SK-MEL-5 (cell line): Measurements from ENCODE around the gene CCDC78. TPM values are rescaled to one million over a fixed set of nuclear protein-coding genes. Genes with fewer than 3 reads are reported as not detected.
A peak's percentile ranks its signal among the peaks of the same experiment; 100 is the strongest.
"Not testable (repeated sequence)": the region's sequence is repeated elsewhere in the genome, so short reads cannot be mapped to it uniquely, and the experiment has no call there.

Source experiments
- DNase-seq: peaks from one replicate; pipeline ENCODE4 v3.0.0-alpha.2; 2016; ENCODE audit warnings: low read depth, low spot score
- in situ Hi-C: cut with HindIII; loops from 2 replicates; pipeline ENCODE4 v1.10.0; 2016; ENCODE audit warnings: low sequenced_read_pairs, high pct_unique_total_duplicates, low pct_unique_long_range_greater_than_20kb
- total RNA-seq: library from RNA; depleted of rRNA; stranded (reverse); fragments of >200 nt; shearing (Covaris generic); gene quantifications from 2 replicates; pipeline ENCODE4 v1.2.3, GENCODE V29; 2014

CCDC78 gene
- total RNA-seq, 1 experiment from 2014 or later: 18.1 TPM

DNA sequence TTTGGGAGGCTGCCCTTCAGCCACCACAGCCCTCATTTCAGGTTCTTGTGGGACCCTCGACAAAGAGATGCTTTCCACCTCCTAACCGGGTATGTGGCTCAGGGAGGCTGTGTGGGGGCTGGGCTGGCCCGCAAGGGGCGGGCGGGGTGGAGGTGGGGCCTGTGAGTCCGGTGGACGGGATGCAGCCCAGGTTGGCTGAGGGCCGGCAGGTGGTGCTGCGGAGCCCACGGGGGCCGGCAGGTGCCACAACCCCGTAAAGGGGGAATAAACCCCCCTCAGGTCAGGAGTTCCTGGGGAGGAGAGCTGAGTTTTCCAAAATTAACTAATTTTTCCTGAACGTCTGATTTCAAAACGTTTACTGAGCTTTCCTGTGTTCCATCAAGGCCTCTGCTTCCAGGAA, 19.5 kb upstream of the CCDC78 start:
- DNase-seq: peak; percentile 35
- in situ Hi-C loops: no loop called here

DNA sequence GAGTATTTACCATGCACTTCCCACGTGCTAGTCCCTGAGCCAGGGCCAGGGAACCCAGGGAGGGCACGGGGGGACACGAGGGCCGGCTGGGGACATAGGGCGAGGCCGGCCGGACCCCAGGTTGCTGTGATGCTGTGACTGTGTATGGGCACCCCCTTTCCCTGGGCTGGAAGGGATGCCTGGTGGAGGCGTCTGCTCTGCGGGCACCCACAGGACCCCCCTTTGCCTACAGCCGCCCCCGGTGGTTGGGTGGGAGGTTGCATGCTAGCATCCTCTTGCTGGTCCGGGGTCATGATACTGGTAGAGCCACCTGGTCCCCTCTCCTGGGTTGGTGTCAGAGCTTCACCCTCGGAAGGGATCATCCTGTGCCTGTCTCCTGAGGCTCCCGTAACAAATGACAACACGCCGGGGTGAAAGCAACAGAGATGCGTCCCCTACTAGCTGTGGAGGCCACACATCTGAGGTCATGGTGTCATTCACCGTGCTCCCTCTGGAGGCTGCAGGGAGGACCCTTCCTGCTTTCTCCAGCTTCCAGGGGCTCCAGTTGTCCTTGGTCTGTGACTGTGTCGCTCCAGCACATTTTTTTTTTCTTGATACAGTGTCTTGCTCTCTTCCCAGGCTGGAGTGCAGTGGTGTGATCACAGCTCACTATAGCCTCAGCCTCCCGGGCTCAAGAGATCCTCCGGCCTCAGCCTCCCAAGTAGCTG, 17.7 kb upstream of the CCDC78 start:
- DNase-seq: no peak
- in situ Hi-C loops: no loop called here

DNA sequence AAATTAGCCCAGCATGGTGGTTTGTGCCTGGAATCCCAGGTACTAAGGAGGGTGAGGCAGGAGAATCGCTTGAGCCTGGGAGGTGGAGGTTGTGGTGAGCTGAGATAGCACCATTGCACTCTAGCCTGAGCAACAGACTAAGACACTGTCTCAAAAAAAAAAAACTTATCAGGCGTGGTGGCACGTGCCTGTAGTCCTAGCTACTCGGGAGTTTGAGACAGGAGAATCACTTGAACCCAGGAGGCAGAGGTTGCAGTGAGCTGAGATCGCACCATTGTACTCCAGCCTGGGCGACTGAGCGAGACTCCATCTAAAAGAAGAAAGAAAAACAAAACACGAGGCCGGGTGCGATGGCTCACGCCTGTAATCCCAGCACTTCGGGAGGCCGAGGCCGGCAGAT, 16.7 kb upstream of the CCDC78 start:
- DNase-seq, in situ Hi-C loops: not testable (repeated sequence)

DNA sequence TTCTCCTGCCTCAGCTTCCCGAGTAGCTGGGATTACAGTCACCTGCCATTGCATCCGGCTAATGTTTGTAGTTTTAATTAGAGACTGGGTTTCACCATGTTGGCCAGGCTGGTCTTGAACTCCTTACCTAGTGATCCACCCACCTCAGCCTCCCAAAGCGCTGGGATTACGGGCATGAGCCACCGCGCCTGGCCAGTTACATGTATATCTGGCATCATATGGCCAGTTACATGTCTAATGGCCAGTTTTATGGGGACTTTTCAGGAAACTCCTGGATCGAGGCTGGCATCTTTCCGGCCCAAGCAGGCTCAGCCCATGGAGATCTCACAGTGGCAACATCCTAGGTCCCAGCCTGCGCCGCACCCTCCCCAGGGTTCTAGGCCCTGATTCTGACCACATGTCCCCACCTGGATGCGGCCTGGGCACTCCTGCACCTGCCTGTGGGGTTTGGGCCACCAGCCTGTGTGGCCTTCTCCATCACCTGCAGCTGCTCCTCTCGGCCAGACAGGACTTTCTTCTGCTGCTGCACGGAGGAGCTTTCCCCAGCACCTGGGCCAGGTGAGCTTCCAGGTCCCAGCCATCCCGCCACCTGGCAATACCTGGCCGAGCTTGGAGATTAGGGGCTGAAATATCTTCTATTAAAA, 15.9 kb upstream of the CCDC78 start:
- DNase-seq: no peak
- in situ Hi-C loops: no loop called here

DNA sequence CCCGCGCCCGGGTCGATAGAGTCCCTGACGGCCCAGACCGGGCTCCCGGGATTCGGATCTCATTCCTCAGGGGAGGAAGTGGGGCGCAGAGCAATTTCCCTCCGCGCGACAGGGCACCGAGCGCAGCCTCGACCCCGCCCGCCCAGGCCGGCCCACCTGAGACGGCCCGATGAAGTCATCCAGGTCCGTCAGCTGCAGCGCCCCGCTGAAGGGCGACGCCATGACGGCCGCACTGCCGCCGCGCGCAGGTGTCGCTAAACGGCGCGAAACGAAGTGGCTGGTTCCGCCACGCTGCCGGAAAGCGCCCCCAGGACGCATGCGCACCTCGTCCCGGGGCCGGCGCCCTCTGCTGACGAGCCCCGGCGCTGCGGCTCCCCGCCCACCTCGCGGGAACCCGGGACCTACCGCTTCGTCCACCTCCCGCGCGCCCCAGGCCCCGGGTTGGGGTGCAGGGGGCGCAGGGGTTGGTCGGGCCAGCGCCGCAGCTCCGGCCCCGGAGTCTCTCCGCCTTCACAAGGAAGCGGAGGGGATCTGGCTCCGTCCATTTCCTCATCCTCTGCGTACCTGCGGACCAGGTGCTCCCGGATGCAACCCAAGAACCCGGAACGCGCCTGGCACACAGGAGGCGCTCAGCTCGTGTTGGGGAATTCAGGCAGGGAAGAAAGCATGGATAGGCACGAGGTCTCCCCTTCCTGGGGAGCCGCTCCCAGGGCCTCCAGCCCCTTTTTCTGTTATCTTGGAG, 14.7 kb upstream of the CCDC78 start, which contains the start of gene CIAO3:
Gene CIAO3 (minus strand): TSS at position 234 of the 742 bp plus-strand sequence. CDS start 12 bp downstream, at position 222.
- in situ Hi-C loops: no loop called here
- peak; percentile 79 for DNase-seq

DNA sequence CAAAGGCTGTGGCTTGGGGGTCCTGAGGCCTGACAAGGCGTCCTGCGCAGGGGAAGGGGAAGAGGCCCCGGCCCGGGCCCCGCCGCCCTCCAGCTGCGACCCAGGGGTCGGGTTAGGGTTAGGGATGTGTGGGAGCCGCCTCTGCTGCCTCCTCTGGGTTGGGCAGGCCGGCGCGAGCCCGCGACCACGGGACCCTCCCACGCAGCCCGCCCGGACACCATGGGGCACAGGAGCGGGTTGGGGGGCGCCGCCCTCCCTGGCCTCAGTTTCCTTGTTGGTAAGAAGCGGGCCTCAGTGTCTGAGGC, 14.2 kb upstream of the CCDC78 start:
- in situ Hi-C loops: no loop called here

DNA sequence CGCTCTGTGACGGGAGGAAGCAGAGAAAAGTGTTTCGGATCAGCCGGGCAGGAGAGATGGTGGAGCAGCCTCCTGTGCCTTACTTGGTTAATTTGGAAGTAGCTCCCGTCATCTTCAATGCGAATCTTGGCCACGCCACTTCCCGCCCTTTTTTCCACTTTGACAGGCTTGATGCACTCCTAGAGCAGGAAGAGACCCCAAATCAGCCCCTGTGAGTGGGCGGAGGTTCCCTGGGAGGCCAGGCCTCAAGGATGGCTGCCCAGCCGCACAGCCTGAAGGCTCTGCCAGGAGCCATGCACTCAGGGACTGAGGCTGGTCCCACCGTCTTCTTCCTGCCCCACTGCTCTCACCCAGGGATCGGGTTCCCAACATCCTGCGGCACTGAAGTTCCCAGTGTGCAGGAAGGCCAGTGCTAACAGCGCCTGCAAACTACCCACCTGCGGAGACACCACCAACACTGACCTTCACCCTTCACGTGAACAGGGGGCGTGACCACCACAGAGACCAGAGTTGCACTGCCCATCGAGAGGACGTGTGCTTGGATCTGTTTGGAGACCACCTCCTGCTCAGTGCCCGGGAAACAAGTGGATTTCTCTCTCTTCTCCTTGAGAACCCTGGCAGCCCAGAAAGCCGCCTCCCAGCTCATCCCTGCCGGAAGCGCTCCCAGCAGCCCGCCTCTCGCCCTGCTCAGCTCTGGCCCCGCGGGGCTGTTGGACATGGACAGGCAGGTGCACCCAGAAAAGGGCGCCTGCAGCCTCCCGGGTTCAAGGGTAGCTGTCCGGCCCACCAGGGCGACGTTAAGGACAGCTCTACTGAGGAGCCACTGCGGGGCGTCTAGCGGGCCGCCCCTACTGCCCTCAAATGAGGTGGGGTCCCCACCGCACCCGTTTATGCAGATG, 13.6 kb upstream of the CCDC78 start:
- no peak for DNase-seq
- in situ Hi-C loops: no loop called here

More for the DNA sequence above, 14.2 kb upstream of the CCDC78 start:
- DNase-seq: no peak

DNA sequence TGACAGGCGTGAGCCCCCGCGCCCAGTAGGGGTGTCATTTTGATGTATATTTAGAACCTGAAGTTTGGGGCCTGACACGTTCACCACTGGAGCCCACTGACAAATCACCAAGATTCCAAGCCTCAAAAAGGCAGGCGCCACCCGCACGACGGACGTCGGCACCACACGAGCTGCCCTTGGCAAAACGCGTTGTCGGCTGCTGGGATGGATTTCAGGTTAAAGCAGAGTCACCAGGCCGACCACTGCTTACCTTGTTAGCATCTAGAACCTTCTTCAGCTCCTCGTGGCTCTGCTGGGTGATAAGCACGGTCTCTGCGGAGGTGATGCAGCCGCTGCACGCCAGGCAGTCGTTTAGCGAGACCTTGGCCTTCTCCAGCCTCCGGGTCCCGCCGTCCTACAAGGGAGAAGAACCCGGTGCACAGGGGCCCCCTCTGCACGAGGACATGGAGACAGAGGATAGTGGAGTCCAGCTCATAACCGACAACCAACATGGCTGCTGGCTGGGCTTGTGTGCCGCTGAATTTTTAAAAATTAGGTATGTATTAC, 10.8 kb upstream of the CCDC78 start:
- no peak for DNase-seq
- in situ Hi-C loops: no loop called here

DNA sequence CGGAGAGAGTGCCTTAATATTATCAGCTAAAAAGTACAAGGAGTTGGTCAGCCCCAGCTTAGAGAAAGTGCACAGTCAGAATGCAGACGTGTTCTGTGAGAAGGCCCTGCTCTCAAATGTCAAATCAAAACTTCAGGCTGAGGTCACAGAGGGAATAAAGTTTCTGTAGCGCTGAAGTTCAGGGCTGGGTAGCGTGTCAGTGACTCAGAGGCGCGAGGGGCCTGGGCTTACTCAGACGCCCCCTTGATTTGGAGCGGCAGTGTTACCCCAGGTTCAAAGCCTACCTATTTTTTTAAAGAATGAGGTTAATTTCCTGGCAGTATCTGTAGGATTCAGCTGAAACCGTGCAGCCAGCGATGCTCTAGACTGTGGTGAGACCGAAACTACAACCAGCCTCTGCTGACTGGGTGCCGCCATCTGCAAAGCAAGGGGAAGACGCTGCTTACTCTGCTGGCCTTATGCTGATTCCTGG, 9.8 kb upstream of the CCDC78 start:
- in situ Hi-C loops: no loop called here

DNA sequence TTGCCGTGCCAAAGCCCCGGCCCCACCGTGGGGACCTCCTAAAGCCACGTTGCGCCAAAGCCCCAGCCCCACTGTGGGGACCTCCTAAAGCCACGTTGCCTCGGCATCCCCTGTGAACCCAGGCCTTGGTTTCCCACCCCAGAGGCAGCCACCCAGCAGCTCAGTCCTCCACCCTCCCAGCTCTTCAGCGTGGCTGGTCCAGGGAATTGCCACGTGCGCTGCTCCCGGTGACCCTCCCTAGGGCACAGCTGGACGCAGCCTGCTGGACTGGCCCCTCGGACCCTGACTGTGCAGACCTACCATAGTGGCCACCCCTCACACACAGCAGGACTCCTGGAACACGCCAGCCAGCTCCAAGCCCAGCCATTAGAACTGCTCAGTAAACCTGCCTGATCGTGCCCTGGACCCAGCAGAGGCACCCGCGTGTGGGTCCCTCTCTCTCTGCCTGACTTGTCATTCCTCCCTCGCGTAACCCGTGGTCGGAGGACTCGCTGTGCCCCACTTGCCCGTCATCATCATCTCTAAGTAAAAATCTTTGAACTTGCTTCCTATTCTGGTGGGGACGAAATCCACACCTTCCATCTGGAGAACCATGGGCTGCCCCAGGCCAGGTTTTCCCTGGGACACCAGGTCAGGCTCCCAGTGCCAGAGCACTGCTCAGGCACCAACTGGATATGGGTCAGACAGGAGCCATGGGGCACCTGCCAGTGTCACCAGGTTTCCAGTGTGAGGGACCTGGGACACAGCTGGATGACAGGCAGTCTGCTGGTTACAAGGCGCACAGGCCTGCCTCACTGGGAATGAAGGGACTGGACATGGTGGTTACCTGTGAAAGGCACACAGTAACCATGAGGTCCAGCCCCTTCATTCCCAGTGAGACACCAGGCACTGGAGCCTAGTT, 9.0 kb upstream of the CCDC78 start:
- in situ Hi-C loops: no loop called here
- DNase-seq: no peak

More for the DNA sequence above, 9.8 kb upstream of the CCDC78 start:
- no peak for DNase-seq

DNA sequence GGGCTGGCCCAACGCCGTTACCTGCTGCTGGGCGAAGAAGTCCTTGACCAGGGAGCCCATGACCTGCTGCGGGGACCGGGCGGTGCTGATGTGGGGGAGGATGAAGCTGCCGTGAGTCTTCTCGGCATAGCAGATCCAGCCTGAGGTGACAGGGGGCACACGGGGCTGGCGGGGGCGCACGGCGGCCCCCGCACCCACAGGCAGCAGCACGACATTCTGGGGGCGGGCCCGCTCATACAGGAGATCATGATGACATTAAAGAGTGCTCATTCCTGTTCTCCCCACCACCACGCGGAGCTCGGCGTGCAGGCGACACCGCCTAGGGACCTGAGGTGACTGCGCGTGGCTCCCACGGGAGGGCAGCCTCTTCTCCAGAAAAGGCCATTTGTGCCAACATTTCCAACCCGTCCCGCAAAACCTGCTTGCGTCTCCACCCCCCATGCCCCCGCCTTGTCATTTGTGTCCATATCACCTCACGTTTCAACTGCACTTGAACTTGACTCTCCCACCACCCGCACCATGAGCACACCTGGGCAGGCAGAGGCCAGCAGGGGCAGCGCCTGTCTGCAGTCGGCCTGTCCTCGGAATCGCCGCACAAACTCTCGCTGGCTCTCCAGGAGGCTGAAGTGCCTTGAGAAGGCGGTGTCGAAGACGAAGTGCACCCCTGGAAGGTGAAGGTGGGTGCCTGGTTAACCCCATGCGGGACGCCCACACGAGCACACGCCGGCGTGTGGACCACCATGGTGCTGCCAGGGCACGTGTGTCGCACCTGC, 8.2 kb upstream of the CCDC78 start:
- no peak for DNase-seq
- in situ Hi-C loops: no loop called here

DNA sequence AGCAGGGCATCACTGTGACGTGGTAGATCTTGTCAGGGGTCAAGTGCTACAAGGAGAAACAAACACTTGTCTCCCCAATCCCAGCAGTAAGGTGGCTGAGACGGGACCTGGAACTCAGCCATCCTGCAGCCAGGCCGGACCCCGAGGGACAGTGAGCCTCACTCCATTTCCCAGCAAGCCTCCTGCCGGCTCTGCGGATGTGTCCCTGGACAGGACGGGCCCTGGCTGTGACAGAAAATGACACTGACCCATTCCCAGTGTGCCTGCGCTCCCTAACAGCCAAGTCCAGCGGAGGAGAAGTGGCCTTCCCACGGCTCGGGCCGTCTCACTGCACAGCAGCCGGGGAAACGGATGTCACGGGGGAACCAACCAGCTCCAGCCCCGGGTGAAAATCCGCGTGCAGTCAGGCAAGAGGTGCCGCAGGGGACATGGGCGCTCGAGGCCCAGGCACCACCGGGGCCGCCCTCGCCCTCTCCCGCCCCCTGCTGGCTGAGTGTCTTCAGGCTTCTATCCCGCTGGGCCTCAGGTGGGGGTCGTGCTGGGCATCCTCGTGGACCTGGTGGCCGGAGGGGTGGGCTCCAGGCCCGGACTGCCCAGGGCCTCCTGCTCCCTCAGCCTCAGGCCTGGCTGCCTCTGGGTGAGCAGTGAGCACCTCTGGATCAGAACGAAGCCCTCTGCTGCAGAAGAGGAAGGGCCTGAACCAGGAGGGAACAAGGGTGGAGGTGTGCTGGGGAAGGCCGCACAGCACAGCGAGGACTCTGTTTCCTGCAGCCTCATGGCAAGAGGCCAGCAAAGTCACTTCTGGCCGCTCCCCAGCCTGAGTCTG, 7.4 kb upstream of the CCDC78 start:
- peak; percentile 49 for DNase-seq
- in situ Hi-C loops: no loop called here

DNA sequence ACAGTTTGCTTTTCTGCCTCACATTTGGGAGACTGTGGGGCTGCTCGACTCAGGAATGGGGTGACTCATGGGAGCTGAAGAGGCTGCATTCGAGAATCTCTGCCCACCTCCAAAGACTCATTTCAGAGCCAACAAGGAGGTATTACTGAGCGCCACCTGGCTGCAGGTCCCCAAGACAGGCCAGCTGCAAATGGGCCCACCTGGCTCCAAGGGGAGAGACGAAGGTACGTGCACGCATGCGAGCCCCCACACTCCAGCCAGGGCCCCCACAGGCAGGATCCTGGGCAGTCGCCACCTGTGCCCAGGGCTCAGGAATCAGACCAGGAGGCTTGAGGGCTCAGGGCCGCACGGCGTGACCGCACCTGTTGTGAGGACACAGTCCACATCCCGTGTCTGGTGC, 6.7 kb upstream of the CCDC78 start:
- no peak for DNase-seq
- in situ Hi-C loops: no loop called here

DNA sequence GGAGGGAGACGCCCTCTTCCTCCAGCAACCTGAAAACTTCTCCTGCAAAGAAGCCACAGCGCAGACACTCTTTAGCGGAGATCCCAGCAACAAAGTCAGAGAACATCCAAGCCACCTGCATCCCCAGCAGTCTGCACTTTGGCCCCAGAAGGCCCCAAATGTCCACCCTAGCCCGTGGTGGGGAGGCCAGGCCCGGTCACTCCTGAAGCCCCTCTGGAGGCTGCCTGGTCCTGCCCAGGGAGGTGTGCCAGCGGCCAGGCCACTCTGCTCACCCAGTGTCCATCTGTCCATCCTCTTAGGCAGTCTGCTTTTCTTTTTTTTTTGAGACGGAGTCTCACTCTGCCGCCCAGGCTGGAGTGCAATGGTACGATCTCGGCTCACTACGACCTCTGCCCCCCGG, 6.1 kb upstream of the CCDC78 start:
- in situ Hi-C loops: no loop called here
- no peak for DNase-seq
